ENCODE results near the gene OSBPL10.

OSBPL10 gene

DNA sequence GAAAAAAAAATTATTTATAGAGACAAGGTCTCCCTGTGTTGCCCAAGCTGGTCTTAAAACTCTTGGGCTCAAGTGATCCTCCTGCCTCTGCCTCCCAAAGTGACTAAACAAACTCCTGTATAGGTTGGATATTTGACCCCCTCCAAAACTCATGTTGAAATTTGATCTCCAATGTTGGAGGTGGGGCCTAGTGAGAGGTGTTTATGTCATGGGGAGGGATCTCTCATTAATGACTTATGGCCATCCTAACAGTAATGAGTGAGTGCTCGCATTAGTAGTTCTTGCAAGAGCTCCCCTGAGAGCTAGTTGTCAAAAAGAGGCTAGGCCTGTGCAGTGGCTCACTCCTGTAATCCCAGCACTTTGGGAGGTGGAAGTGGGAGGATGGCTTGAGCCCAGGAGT, 307.1 kb downstream of the OSBPL10 start:
- H3K4me3 ChIP-seq (ENCODE audit: low read depth, low read length): no peak overlapping the region
- TF ChIP-seq, protein P1, sequence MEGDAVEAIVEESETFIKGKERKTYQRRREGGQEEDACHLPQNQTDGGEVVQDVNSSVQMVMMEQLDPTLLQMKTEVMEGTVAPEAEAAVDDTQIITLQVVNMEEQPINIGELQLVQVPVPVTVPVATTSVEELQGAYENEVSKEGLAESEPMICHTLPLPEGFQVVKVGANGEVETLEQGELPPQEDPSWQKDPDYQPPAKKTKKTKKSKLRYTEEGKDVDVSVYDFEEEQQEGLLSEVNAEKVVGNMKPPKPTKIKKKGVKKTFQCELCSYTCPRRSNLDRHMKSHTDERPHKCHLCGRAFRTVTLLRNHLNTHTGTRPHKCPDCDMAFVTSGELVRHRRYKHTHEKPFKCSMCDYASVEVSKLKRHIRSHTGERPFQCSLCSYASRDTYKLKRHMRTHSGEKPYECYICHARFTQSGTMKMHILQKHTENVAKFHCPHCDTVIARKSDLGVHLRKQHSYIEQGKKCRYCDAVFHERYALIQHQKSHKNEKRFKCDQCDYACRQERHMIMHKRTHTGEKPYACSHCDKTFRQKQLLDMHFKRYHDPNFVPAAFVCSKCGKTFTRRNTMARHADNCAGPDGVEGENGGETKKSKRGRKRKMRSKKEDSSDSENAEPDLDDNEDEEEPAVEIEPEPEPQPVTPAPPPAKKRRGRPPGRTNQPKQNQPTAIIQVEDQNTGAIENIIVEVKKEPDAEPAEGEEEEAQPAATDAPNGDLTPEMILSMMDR (IDR thresholded peaks at IDR 0.05): no peak
- no peaks in the 10 kb centered on the region for H3K4me1 ChIP-seq
- no peaks in the 10 kb centered on the region for H3K9me3 ChIP-seq (ENCODE audit: control insufficient read depth, low read length)
- H3K79me2 ChIP-seq: no peaks in the 10 kb centered on the region
- H3K9ac ChIP-seq: no peak overlapping the region
- no peaks in the 10 kb centered on the region for H3K36me3 ChIP-seq (ENCODE audit: control insufficient read depth, insufficient read depth, low read length)
- no peaks in the 10 kb centered on the region for H3K27me3 ChIP-seq (ENCODE audit: control insufficient read depth, insufficient read depth, low read length)
- H3K27ac ChIP-seq: no peak overlapping the region
- H2AFZ ChIP-seq: no peak overlapping the region
- H3K4me2 ChIP-seq (ENCODE audit: low read length): no peak overlapping the region

DNA sequence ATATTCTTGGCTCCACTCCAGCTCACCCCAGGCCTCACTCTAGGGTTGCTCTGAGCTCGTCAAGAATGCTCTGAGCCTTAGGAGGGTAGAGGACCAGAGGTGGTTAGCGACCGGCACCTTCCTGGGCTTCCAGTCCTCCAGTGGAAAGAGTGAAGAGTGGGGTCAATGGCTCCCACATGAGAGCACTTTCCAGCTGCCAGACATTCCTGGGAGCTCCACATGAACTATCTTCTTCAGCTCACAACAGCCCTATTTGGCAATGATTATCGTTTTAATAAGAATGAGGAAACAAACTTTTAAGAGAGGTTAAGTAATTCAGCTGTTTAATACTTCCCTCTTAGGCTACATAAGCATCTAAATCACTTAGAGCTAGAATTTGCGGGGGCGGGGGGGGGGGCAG, 309.1 kb downstream of the OSBPL10 start:
- Histone ChIP-seq H3K9me3 (ENCODE audit: control insufficient read depth, low read length) (no peaks in the 10 kb centered on the region), H2AFZ (no peak overlapping the region), H3K4me2 (ENCODE audit: low read length) (no peak overlapping the region), H3K9ac (no peak overlapping the region), H3K36me3 (ENCODE audit: control insufficient read depth, insufficient read depth, low read length) (no peaks in the 10 kb centered on the region), H3K27ac (no peak overlapping the region), H3K79me2 (no peaks in the 10 kb centered on the region), H3K4me3 (ENCODE audit: low read depth, low read length) (no peak overlapping the region), H3K4me1 (no peaks in the 10 kb centered on the region), H3K27me3 (ENCODE audit: control insufficient read depth, insufficient read depth, low read length) (no peaks in the 10 kb centered on the region)
- TF ChIP-seq, protein P1 (IDR thresholded peaks at IDR 0.05): no peak

DNA sequence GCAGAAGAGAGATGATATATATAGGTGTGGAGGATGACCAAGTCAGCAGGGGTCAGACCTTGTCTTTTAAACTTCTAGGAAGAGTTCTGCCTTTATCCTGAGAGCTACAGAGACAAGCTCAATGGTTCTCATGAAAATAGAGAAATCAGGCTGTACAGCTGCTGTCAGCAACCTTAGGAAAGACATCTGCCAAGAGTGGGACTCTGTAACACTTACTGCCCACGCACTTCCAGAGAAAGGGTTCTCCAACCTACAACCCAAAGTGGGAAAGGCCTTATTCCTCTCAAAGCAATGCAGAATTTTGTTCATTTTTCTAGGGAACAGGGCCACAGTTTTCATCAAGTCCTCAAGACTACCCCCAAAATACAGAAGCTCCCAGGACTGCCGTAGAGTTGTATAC, 309.6 kb downstream of the OSBPL10 start:
- TF ChIP-seq, protein P1 (IDR thresholded peaks at IDR 0.05): no peak
- no peak overlapping the region for H3K9ac ChIP-seq
- H3K79me2 ChIP-seq: no peaks in the 10 kb centered on the region
- H3K9me3 ChIP-seq (ENCODE audit: control insufficient read depth, low read length): no peaks in the 10 kb centered on the region
- no peak overlapping the region for H2AFZ ChIP-seq
- no peak overlapping the region for H3K4me3 ChIP-seq (ENCODE audit: low read depth, low read length)
- H3K27ac ChIP-seq: no peak overlapping the region
- no peaks in the 10 kb centered on the region for H3K4me1 ChIP-seq
- no peaks in the 10 kb centered on the region for H3K36me3 ChIP-seq (ENCODE audit: control insufficient read depth, insufficient read depth, low read length)
- no peak overlapping the region for H3K4me2 ChIP-seq (ENCODE audit: low read length)
- no peaks in the 10 kb centered on the region for H3K27me3 ChIP-seq (ENCODE audit: control insufficient read depth, insufficient read depth, low read length)

DNA sequence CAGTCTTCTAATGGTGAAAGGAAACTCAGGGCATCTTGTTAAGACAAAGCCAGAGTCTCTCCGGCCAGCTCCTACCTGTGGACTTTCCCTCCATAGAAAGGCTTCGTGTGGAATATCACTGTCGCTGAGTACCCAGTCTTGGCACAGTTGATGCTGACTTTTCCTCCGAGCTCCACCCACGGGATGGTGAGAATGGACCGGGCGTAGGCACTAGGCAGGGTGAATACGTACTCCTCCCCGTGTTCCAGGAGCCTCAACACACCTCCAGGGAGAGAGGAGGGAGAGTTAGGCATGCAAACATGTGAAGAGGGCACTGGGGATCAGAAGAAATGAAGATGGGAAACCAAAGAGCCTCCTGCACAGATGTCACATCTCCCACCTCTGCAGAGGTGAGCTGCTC, 310.3 kb downstream of the OSBPL10 start:
- Histone ChIP-seq H3K9ac (no peak overlapping the region), H3K9me3 (ENCODE audit: control insufficient read depth, low read length) (no peaks in the 10 kb centered on the region), H3K4me1 (no peaks in the 10 kb centered on the region), H3K27me3 (ENCODE audit: control insufficient read depth, insufficient read depth, low read length) (no peaks in the 10 kb centered on the region), H3K79me2 (no peaks in the 10 kb centered on the region), H3K4me3 (ENCODE audit: low read depth, low read length) (no peak overlapping the region), H3K27ac (no peak overlapping the region), H3K4me2 (ENCODE audit: low read length) (no peak overlapping the region), H3K36me3 (ENCODE audit: control insufficient read depth, insufficient read depth, low read length) (no peaks in the 10 kb centered on the region), H2AFZ (no peak overlapping the region)
- TF ChIP-seq, protein P1 (IDR thresholded peaks at IDR 0.05): no peak

DNA sequence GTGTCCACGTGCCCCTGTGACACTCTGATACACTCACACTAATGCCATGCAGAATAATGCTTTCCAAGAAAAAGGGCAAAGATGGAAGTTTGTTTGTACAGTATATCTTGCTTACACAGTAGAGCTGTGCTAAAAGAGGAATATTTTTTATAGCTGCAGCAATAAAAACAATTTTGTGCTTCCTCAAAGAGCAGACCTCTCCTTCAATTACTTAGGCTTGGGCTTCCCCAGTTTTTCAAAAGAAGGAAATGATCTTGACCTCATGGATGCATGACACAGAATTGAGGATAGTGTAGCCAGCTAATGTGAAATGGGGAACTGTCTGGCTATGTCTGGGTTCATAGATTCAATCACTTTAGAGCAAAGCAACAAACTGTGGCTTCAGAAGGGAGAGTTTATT, 310.9 kb downstream of the OSBPL10 start:
- no peak overlapping the region for H3K9ac ChIP-seq
- H3K27me3 ChIP-seq (ENCODE audit: control insufficient read depth, insufficient read depth, low read length): no peaks in the 10 kb centered on the region
- no peak overlapping the region for H3K27ac ChIP-seq
- H2AFZ ChIP-seq: no peak overlapping the region
- H3K9me3 ChIP-seq (ENCODE audit: control insufficient read depth, low read length): no peaks in the 10 kb centered on the region
- no peaks in the 10 kb centered on the region for H3K36me3 ChIP-seq (ENCODE audit: control insufficient read depth, insufficient read depth, low read length)
- no peak overlapping the region for H3K4me2 ChIP-seq (ENCODE audit: low read length)
- H3K4me1 ChIP-seq: no peaks in the 10 kb centered on the region
- TF ChIP-seq, protein P1 (IDR thresholded peaks at IDR 0.05): no peak
- no peak overlapping the region for H3K4me3 ChIP-seq (ENCODE audit: low read depth, low read length)
- no peaks in the 10 kb centered on the region for H3K79me2 ChIP-seq

All from parathyroid adenoma (tissue), 2 donors.